A673 (cell line): ENCODE data around the gene MYO5A. TPM values are rescaled to one million over a fixed set of nuclear protein-coding genes. Genes with fewer than 3 reads are reported as not detected.

Experiments used
- BruUV-seq: library from RNA; stranded (reverse); fragments of 400-500 nt; replicated peaks from 2 replicates; lab custom pipeline; 2021; lab: Mats Ljungman, UMichigan
- CTCF ChIA-PET: fragments of 300-600 bp; sonication (Branson Sonifier 250); formaldehyde crosslinking; loops from one replicate; lab custom pipeline; 2022; ENCODE audit warnings: antibody characterized with exemption; lab: Charles Lee
- POLR2A ChIA-PET: fragments of 300-600 bp; sonication (Branson Sonifier 250); formaldehyde crosslinking; loops from one replicate; lab custom pipeline; 2022; ENCODE audit warnings: antibody characterized with exemption; ENCODE audit not compliant: low non-redundant PET; lab: Charles Lee
- DNase-seq: peaks from one replicate; pipeline ENCODE4 v3.0.0-alpha.2; 2015; ENCODE audit warnings: low spot score
- H3K27ac ChIP-seq: fragments of 200-600 bp; sonication (generic); 2 replicates; pipeline ENCODE4 v1.5.1; 2016; ENCODE audit warnings: mixed run types, low read depth, mild to moderate bottlenecking, mixed read lengths, antibody characterized with exemption, low read length; ENCODE audit not compliant: poor library complexity, severe bottlenecking
- H3K27me3 ChIP-seq: fragments of 200-600 bp; sonication (generic); replicated peaks from 2 replicates; pipeline ENCODE4 v1.6.1; 2017; ENCODE audit warnings: mixed run types, low read depth, mild to moderate bottlenecking, mixed read lengths, antibody characterized with exemption, low read length; ENCODE audit not compliant: insufficient read depth, poor library complexity
- H3K36me3 ChIP-seq: fragments of 200-600 bp; sonication (generic); 2 replicates; pipeline ENCODE4 v1.6.1; 2016; ENCODE audit warnings: mixed run types, mild to moderate bottlenecking, mixed read lengths, antibody characterized with exemption, low read length; ENCODE audit not compliant: insufficient read depth, poor library complexity, severe bottlenecking
- H3K4me1 ChIP-seq: fragments of 200-600 bp; sonication (generic); 2 replicates; pipeline ENCODE4 v1.6.1; 2017; ENCODE audit warnings: mixed run types, mild to moderate bottlenecking, mixed read lengths, antibody characterized with exemption, low read length; ENCODE audit not compliant: insufficient read depth, poor library complexity, severe bottlenecking
- H3K4me3 ChIP-seq: fragments of 200-600 bp; sonication (generic); 2 replicates; pipeline ENCODE4 v1.5.1; 2016; ENCODE audit warnings: low read depth, mixed run types, mild to moderate bottlenecking, mixed read lengths, low read length; ENCODE audit not compliant: poor library complexity, severe bottlenecking
- H3K9me3 ChIP-seq: fragments of 200-600 bp; sonication (generic); 2 replicates; pipeline ENCODE4 v1.6.1; 2016; ENCODE audit warnings: mixed run types, low read depth, mild to moderate bottlenecking, mixed read lengths, antibody characterized with exemption, low read length; ENCODE audit not compliant: poor library complexity, severe bottlenecking
- CTCF ChIP-seq: fragments of 300-800, 200-600 bp; sonication (generic); conservative IDR thresholded peaks from 2 replicates; pipeline ENCODE4 v1.5.1; 2017; ENCODE audit warnings: low read depth, mild to moderate bottlenecking, antibody characterized with exemption, low read length, moderate library complexity, mixed read lengths
- EZH2 ChIP-seq: fragments of 200-600 bp; sonication (generic); IDR thresholded peaks from 2 replicates; pipeline ENCODE4 v1.6.1; 2017; ENCODE audit warnings: borderline replicate concordance, low read depth, mild to moderate bottlenecking, mixed read lengths, antibody characterized with exemption, low read length; ENCODE audit not compliant: poor library complexity, severe bottlenecking
- intact Hi-C: fragments of 100-400 bp; cut with micrococcal nuclease; formaldehyde crosslinking; loops from one replicate; pipeline ENCODE4 v1.10.0; 2022; ENCODE audit not compliant: unreplicated experiment
- total RNA-seq: library from RNA; stranded (reverse); gene quantifications from 2 replicates; pipeline ENCODE4 v1.2.3, GENCODE V29; 2021

Gene MYO5A
- total RNA-seq, 1 experiment from 2014 or later = 16.8 TPM

DNA sequence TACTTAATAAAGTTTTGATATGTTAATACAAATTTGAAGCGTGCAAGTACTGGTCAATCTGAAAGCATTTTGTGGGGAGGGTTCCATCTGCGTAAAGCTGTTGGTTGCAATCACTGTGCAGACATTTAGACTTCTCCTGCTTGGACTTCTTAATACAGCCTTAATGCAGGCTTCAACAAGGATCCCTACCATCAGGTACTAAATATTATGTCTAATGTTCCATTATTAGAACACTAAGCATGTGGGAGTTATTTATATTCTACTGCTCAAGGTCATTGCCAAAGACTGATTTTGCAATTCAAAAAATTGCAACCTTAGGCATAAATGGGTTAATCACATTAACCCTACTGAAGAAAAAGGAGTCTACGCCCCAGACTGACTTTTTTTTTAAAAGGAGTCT lies 159.2 kb downstream of the MYO5A start:
- H3K9me3 ChIP-seq = no peaks in the 10 kb centered on the region
- no peaks in the 10 kb centered on the region for H3K4me1 ChIP-seq
- TF ChIP-seq EZH2 = no peak
- no peak for TF ChIP-seq CTCF
- no peaks in the 10 kb centered on the region for H3K36me3 ChIP-seq
- intact Hi-C loops = no loop called here
- H3K4me3 ChIP-seq = no peak overlapping the region
- no peaks in the 10 kb centered on the region for H3K27me3 ChIP-seq
- POLR2A ChIA-PET = no interaction called here
- CTCF ChIA-PET = no interaction called here
- no peak for DNase-seq
- no TSS peak for BruUV-seq
- H3K27ac ChIP-seq = no peak overlapping the region

DNA sequence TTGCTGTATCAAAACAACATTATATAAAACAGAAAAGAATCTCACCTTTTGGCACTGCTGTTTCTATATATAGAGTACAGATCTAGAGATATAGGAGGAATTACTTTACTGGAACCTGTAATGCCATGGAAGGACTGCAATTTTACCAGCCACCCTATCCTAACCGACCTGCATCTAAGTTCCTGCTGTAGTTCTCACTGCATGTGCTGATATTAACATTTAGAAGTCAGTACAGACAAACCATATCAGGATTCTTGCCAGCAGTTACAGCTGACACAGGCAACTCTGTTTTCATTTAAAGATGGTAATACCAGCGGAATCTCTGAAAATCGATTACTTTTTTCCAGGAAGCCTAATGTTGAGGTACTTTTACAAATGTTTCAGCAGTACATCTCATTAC lies 159.7 kb downstream of the MYO5A start:
- Histone ChIP-seq H3K27me3 (no peaks in the 10 kb centered on the region), H3K4me1 (no peaks in the 10 kb centered on the region), H3K27ac (no peak overlapping the region), H3K36me3 (no peaks in the 10 kb centered on the region), H3K4me3 (no peak overlapping the region), H3K9me3 (no peaks in the 10 kb centered on the region)
- no peak for DNase-seq
- no peak for TF ChIP-seq EZH2
- no peak for TF ChIP-seq CTCF
- ChIA-PET CTCF (no interaction called here), POLR2A (no interaction called here)
- intact Hi-C loops = no loop called here
- no TSS peak for BruUV-seq

GRCh38 chr15:52368402-52368801 lies 160.3 kb downstream of the MYO5A start:
- POLR2A ChIA-PET = no interaction called here
- TF ChIP-seq EZH2 = no peak
- no peak for TF ChIP-seq CTCF
- CTCF ChIA-PET = no interaction called here
- DNase-seq = no peak
- H3K27me3 ChIP-seq = no peaks in the 10 kb centered on the region
- BruUV-seq = no TSS peak
- H3K27ac ChIP-seq = no peak overlapping the region
- no peaks in the 10 kb centered on the region for H3K36me3 ChIP-seq
- intact Hi-C loops = no loop called here
- no peak overlapping the region for H3K4me3 ChIP-seq
- H3K9me3 ChIP-seq = no peaks in the 10 kb centered on the region
- H3K4me1 ChIP-seq = no peaks in the 10 kb centered on the region
